Lower lobe of right lung (tissue), 2 donors: ENCODE data around the gene PHEX. TPM values are rescaled to one million over a fixed set of nuclear protein-coding genes. Genes with fewer than 3 reads are reported as not detected.
A peak's percentile ranks its signal among the peaks of the same experiment; 100 is the strongest.

Experiments
- ATAC-seq, 2 donors: fragments of 200-7000 bp; cut with Tn5 transposase; one replicate each; pipeline ENCODE4 v1.9.1; 2020 to 2022; ENCODE audit warnings: mild to moderate bottlenecking in 2 of 2, moderate library complexity in 2 of 2
- DNase-seq: peaks from one replicate; pipeline ENCODE4 v3.0.0-alpha.2; 2020
- H3K27ac ChIP-seq: fragments of 200-600 bp; one replicate; pipeline ENCODE4 v1.8.0; 2022
- H3K27me3 ChIP-seq: fragments of 200-600 bp; one replicate; pipeline ENCODE4 v1.8.0; 2022; ENCODE audit warnings: low read depth
- H3K36me3 ChIP-seq: fragments of 200-600 bp; one replicate; pipeline ENCODE4 v1.8.0; 2022; ENCODE audit warnings: mild to moderate bottlenecking
- H3K4me1 ChIP-seq: fragments of 200-600 bp; one replicate; pipeline ENCODE4 v1.8.0; 2022
- H3K4me3 ChIP-seq: fragments of 200-600 bp; one replicate; pipeline ENCODE4 v1.8.0; 2022; ENCODE audit warnings: mild to moderate bottlenecking
- H3K9me3 ChIP-seq: fragments of 200-600 bp; one replicate; pipeline ENCODE4 v1.8.0; 2022
- CTCF ChIP-seq: fragments of 200-600 bp; IDR thresholded peaks from one replicate; pipeline ENCODE4 v1.8.0; 2022; ENCODE audit warnings: antibody characterized with exemption, mild to moderate bottlenecking
- intact Hi-C: fragments of 100-400 bp; cut with DNase I; formaldehyde crosslinking; loops from one replicate; pipeline ENCODE4 v1.11.0; 2022
- total RNA-seq: library from RNA; stranded (reverse); fragmentation: NEBNext Ultra II Directional; extraction: Animal tissue kit (Norgen Biotek cat#: 25700); gene quantifications from one replicate; pipeline ENCODE4 v1.2.1, GENCODE V29; 2021
- donor health status: DM: no; HTN: yes; CAD: no; lungs with severe emphysema.

The PHEX gene
- total RNA-seq, 1 donor from 2014 or later = 2.7 TPM

GRCh38 chrX:22081475-22082092 lies 49.5 kb downstream of the PHEX start:
- H3K27ac ChIP-seq = no peak overlapping the region
- H3K4me3 ChIP-seq = no peak overlapping the region
- peak; percentile 56 for TF ChIP-seq CTCF
- intact Hi-C loops = no loop called here
- H3K4me1 ChIP-seq = no peaks in the 10 kb centered on the region
- no peaks in the 10 kb centered on the region for H3K9me3 ChIP-seq
- H3K36me3 ChIP-seq = no peaks in the 10 kb centered on the region
- no peaks in the 10 kb centered on the region for H3K27me3 ChIP-seq
- peak; percentile 52 for DNase-seq
- ATAC-seq = peak in 1 of 2 donors; percentile 61

GRCh38 chrX:22086003-22086402 lies 53.9 kb downstream of the PHEX start:
- no peaks in the 10 kb centered on the region for H3K36me3 ChIP-seq
- DNase-seq (no peak), ATAC-seq (no peak)
- intact Hi-C loops = no loop called here
- H3K9me3 ChIP-seq = no peaks in the 10 kb centered on the region
- TF ChIP-seq CTCF = no peak
- H3K4me1 ChIP-seq = no peaks in the 10 kb centered on the region
- no peak overlapping the region for H3K27ac ChIP-seq
- H3K27me3 ChIP-seq = no peaks in the 10 kb centered on the region
- H3K4me3 ChIP-seq = no peak overlapping the region

- intact Hi-C loops = no loop called here
Measured at GRCh38 chrX:22087011-22087557, 55.0 kb downstream of the PHEX start.

GRCh38 chrX:22088326-22088725 lies 56.2 kb downstream of the PHEX start:
- DNase-seq (no peak), ATAC-seq (no peak)
- intact Hi-C loops = no loop called here
- H3K27ac ChIP-seq = no peak overlapping the region
- no peaks in the 10 kb centered on the region for H3K36me3 ChIP-seq
- no peaks in the 10 kb centered on the region for H3K4me1 ChIP-seq
- no peaks in the 10 kb centered on the region for H3K9me3 ChIP-seq
- no peaks in the 10 kb centered on the region for H3K27me3 ChIP-seq
- no peak for TF ChIP-seq CTCF
- H3K4me3 ChIP-seq = no peak overlapping the region

More at GRCh38 chrX:22087011-22087557, 55.0 kb downstream of the PHEX start:
- DNase-seq (no peak), ATAC-seq (no peak)
- no peaks in the 10 kb centered on the region for H3K27me3 ChIP-seq
- no peak overlapping the region for H3K27ac ChIP-seq
- H3K4me1 ChIP-seq = no peaks in the 10 kb centered on the region
- H3K4me3 ChIP-seq = no peak overlapping the region
- TF ChIP-seq CTCF = no peak
- no peaks in the 10 kb centered on the region for H3K36me3 ChIP-seq
- H3K9me3 ChIP-seq = no peaks in the 10 kb centered on the region

GRCh38 chrX:22090181-22090580 lies 58.1 kb downstream of the PHEX start:
- ATAC-seq = no peak
- no peak for TF ChIP-seq CTCF
- DNase-seq = no peak

More at GRCh38 chrX:22090181-22090580, 58.1 kb downstream of the PHEX start:
- Histone ChIP-seq H3K27ac (no peak overlapping the region), H3K36me3 (no peaks in the 10 kb centered on the region), H3K27me3 (no peaks in the 10 kb centered on the region), H3K4me3 (no peak overlapping the region), H3K4me1 (no peaks in the 10 kb centered on the region), H3K9me3 (no peaks in the 10 kb centered on the region)
- intact Hi-C loops = no loop called here
